Dermis lymphatic vessel endothelial cell (primary cell): ENCODE results near the gene UBAC2. TPM values are rescaled to one million over a fixed set of nuclear protein-coding genes. Genes with fewer than 3 reads are reported as not detected.

Source experiments
- total RNA-seq: library from RNA; depleted of rRNA; stranded (reverse); fragments of >200 nt; gene quantifications from 2 replicates; pipeline ENCODE4 v1.2.1, GENCODE V29; 2014

UBAC2 gene
- 36.8 and 39.4 TPM in 2 replicates for total RNA-seq

DNA sequence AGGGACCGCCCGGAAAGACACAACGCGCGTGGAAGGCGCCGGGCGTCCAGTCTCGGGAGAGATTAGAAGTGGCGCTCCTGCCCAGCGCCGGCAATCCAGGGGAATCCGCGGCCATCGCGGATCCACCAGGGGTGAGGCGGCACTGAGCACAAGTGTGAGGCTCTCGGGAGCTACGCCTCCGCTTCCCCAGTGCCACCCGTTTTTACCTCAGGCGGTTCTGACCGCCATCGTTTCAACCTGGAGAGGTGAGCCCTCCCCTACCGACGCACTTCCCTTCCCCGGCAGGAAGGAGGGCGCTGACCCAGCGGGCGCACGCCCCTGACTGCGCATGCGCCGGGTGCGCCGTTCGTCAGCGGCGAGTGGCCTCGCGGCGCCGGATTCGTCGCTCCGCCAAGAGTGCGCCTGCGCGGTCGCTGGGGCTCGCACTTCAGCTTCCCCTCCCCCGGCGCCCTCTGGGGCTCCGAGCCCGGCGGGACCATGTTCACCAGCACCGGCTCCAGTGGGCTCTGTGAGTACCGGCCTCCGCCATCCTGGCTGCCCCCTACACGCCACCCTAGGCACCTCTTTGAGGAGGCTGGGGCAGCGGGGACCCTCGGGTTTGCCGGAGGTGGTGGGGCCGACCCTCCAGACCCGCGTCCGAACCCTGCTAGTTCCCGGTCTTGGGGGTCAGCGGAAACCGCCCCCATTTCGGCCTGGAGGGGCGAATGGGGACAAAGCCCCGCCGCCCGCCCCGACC lies at the start of gene UBAC2:
Gene UBAC2 (plus strand): TSS at position 423 of the 736 bp plus-strand sequence. CDS start 55 bp downstream, at position 478.

DNA sequence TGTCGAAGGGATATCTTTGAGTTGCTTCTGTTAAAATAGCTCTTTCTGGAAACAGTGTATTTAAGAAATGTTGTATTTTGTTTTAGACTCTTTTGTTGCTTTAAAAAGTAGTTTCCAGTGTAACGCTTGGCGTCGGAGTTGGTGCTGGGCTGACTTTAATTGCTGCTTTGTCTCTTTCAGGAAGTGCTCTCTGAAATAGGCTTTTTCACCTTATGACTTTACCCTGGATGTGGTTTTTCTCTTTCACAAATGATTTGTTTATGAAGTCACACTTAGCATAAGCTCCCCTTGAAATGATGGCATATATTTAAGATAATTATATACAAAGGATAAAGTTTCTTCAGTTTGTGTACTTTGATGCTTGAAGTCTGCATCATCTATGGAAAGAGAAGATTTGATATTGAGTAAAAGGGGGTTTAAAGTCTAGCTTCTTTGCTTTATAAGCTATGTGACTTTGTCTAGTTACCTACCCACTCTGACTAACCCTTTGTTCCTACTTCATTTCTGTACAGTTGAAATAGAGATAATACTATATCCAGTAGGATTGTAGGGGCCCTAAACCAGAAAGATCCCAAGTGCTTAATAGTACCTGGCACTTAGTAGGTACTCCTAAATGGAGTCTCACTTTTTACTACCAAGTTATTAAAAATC lies 57.7 kb downstream of the UBAC2 start, which contains the start of gene GPR18:
Gene GPR18 (minus strand): TSS at position 170 of the 651 bp plus-strand sequence. CDS start 2,507 bp downstream, outside the sequence.

GRCh38 chr13:99307247-99307646 lies 106.6 kb downstream of the UBAC2 start, which contains the start of gene GPR183:
Gene GPR183, minus strand, starts transcription at chr13:99307399. Its CDS starts 11,254 bp downstream, at chr13:99296145.

Other genes starting within 250 kb of the UBAC2 start
- 435 and 447 TPM in 2 replicates for gene DOCK9, start 222.8 kb upstream of the UBAC2 start, total RNA-seq
- gene GPR18, start 57.5 kb downstream of the UBAC2 start, total RNA-seq: not detected in 2 replicates
- 3.6 and 6.7 TPM in 2 replicates for gene GPR183, start 106.5 kb downstream of the UBAC2 start, total RNA-seq